K562 (cell line): ENCODE data around the gene PELI3. TPM values are rescaled to one million over a fixed set of nuclear protein-coding genes. Genes with fewer than 3 reads are reported as not detected.

Experiments used
- GMEB1 ChIP-seq: fragments of 250-450 bp; sonication (Bioruptor Pico); IDR thresholded peaks from 2 replicates; pipeline ENCODE4 v1.4.0; 2020; ENCODE audit warnings: mild to moderate bottlenecking
- MAX ChIP-seq: sonication (generic); formaldehyde crosslinking; IDR thresholded peaks from 2 replicates; pipeline ENCODE4 v1.9.0; 2022; ENCODE audit warnings: mild to moderate bottlenecking, missing genetic modification reagents
- MAZ ChIP-seq, 2 experiments: fragments of 450-650 bp in 1 of 2; sonication (generic) in 1 of 2; formaldehyde crosslinking; IDR thresholded peaks in 1 of 2; conservative IDR thresholded peaks in 1 of 2; 2 replicates each; pipeline versions ENCODE4 v1.4.0 to v1.5.0; 2020; ENCODE audit warnings: mild to moderate bottlenecking in 1 of 2, missing genetic modification reagents in 1 of 2
- RB1 ChIP-seq: fragments of 450-650 bp; IDR thresholded peaks from 2 replicates; pipeline ENCODE4 v1.6.1; 2017; ENCODE audit warnings: low read depth, mild to moderate bottlenecking
- REST ChIP-seq, 2 experiments: fragments of 450-650 bp; formaldehyde crosslinking in 1 of 2; IDR thresholded peaks; 2 replicates each; pipeline versions ENCODE4 v1.4.0 to v1.6.1; 2014 to 2020; ENCODE audit warnings: mild to moderate bottlenecking in 2 of 2, borderline replicate concordance in 1 of 2, low read depth in 1 of 2
- ZNF584 ChIP-seq: fragments of 200-800 bp; sonication (Bioruptor generic); IDR thresholded peaks from 2 replicates; pipeline ENCODE4 v1.6.1; 2016; ENCODE audit warnings: low read depth, mild to moderate bottlenecking, missing genetic modification characterization, missing compliant biosample characterization
- polyA plus RNA-seq, 8 experiments: library from polyadenylated mRNA; depleted of rRNA in 4 of 8; stranded (reverse) in 5 of 8; unstranded in 3 of 8; fragments of >200 nt; fragmentation: Nextera tagmentation in 2 of 8; fragmentation: Illumina TruSeq in 1 of 8; extraction: Ambion mirVana in 2 of 8; extraction: Trizol in 1 of 8; gene quantifications; 2 replicates each; pipeline versions ENCODE4 v1.2.1 to v1.2.3, GENCODE V29; 2011 to 2014; ENCODE audit warnings: inconsistent platforms in 1 of 8, missing spikeins in 1 of 8
- total RNA-seq, 7 experiments: library from RNA; depleted of rRNA in 6 of 7; stranded (reverse); fragments of >200 nt in 6 of 7; fragmentation: Illumina TruSeq in 2 of 7; extraction: Trizol in 2 of 7; gene quantifications; 2 replicates each; pipeline versions ENCODE4 v1.2.1 to v1.2.3, GENCODE V29; 2011 to 2021; ENCODE audit warnings: low replicate concordance in 1 of 7

Gene PELI3
- total and polyA plus RNA-seq, 9 of the 15 experiments (the other 6 are each of a cell fraction or from before 2014, with no cell fraction given) = 0.17 to 4.2 (median 1.9) TPM

- TF ChIP-seq REST (IDR thresholded peaks at IDR 0.05; ENCODE audit: borderline replicate concordance) (peak; percentile 60; the same call in 1 of the 2 replicates), REST (CRISPR knock-in tag; IDR thresholded peaks at IDR 0.05; ENCODE audit: low read depth) (peak; percentile 84; the same call in 1 of the 2 replicates), RB1 (peak; percentile 82), MAX (peak; percentile 44), ZNF584 (CRISPR knock-in tag) (no peak), MAZ (CRISPR knock-in tag; conservative IDR thresholded peaks at IDR 0.05 in 1 of 2, IDR thresholded peaks at IDR 0.05 in 1 of 2) (peak in 1 of 2 experiments; percentile 44; a peak in 2 of 4 replicates), GMEB1 (CRISPR knock-in tag) (0 out of 2 replicates have a peak, but pooled peaks have one; percentile 35)
Observed at GRCh38 chr11:66438504-66439466, 27.9 kb upstream of the PELI3 start, which contains the start of gene MRPL11 (continued).
